DMS114 treated with DMSO at 0.1 percent for 48 hours (cell line): Measurements from ENCODE around the gene GREB1L.
"Not testable (repeated sequence)": the region's sequence is repeated elsewhere in the genome, so short reads cannot be mapped to it uniquely, and the experiment has no call there.

Source experiments
- DNase-seq: peaks from one replicate; lab custom pipeline; 2025; ENCODE audit not compliant: unreplicated experiment; lab: John Stamatoyannopoulos, UW

The GREB1L gene

GRCh38 chr18:21303895-21304294 is 61.9 kb downstream of the GREB1L start:
- DNase-seq = no peak

GRCh38 chr18:21305621-21306020 is 63.6 kb downstream of the GREB1L start:
- DNase-seq = no peak

DNA sequence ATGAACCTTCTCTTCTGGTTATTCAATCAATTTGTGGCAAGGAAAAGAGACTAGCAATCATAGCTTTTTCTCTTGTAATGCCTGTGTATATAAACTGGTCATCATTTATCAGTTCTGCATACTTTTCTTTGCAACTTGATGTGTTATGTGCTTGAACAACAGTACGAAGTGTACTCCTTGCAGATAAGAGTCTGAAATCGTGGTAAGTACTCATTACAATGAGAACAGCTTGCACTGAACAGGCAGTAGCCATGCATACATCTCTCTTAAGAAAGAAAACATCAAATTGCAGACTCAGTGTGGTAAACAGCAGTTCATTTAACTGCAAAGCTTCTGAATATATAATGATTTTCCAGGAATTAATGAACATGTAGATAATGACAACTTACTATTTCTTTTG is 64.3 kb downstream of the GREB1L start:
- no peak for DNase-seq

DNA sequence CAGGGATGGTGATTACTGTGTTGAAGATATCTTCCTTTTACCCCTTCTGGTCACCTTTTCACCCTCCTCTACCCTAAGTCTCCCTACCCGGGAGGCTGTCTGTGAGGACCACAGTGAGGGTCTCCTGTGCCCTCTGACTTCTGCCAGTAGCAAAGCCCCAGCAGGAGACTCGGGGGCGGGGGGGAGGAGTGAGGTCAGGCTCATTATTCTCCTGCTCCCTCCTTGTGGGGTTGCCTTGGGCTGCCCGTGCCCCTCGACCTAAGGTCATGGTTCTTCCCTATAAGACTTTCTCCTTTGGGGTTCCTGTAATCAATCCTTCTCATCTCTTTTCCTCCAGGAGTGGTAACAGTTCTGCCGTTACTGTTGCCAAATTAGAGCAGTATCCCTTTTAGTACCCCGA is 65.5 kb downstream of the GREB1L start:
- DNase-seq = no peak

GRCh38 chr18:21309248-21309647 is 67.2 kb downstream of the GREB1L start:
- no peak for DNase-seq

DNA sequence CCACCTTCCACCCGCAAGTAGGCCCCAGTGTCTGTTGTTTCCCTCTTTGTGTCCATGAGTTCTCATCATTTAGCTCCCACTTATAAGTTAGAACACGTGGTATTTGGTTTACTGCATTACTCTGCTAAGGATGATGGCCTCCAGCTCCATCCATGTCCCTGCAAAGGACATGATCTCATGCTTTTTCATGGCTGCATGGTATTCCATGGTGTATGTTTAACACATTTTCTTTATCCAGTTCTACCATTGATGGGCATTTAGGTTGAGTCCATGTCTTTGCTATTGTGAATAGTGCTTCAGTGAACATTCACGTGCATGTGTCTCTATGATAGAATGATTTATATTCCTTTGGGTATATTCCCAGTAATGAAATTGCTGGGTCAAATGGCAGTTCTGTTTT is 69.9 kb downstream of the GREB1L start:
- DNase-seq = not testable (repeated sequence)

DNA sequence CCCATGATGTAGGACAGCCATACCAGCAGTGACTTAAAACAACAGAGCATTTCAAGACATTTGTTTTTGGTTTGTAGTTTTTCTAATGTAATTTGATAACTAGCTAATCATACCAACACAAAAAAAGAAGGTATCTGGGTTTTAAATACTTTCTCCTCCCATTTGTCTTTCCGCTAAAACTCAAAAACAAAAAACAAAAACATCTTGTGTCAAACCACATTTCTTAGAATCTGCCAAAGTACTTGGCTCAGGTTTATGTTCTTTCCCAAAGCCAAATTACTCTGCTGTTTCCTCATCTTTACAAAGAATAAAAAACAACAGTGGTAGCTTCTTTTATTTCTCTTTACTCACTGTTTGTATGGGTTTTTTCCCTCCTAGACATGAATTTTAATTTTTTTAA is 71.5 kb downstream of the GREB1L start:
- DNase-seq = no peak

DNA sequence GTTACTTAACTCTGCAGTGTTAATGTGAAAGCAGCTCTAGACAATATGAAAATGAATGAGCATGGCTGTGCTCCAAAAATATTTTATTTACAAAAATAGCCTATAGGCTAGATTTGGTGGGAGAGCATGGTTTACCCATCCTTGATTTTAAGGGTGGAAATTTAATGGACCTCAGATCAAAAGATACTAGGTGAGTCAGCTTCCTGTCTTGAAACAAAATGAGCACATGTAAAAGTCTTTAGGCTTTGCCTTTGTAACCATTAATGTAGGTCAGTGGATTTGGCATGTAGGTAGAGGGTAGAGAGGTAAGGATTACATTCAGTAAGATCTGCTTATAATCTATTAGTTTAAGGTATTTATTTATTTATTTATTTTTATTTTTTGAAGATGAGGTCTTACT is 72.7 kb downstream of the GREB1L start:
- DNase-seq = no peak

GRCh38 chr18:21315126-21315525 is 73.1 kb downstream of the GREB1L start:
- not testable (repeated sequence) for DNase-seq

GRCh38 chr18:21315741-21316197 is 73.7 kb downstream of the GREB1L start:
- no peak for DNase-seq

GRCh38 chr18:21316296-21316695 is 74.3 kb downstream of the GREB1L start:
- DNase-seq = no peak

DNA sequence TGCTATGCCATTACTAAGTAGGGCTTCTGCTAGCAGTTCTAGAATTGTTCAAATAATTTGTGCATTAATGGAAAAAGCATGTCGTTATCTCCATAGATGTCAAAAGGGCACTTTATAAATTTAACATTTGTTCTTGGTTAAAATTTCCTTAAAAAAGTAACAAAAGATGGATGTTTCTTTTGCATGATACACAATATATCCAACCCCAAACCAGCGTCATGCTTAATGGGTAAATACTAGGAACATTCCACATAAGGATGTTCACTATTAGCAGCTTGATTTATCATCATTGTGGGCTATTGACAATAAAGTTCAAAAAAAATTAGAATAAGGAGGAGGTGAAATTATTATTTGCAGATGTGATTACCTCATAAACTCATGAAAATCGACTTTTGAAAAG is 79.7 kb downstream of the GREB1L start:
- no peak for DNase-seq

GRCh38 chr18:21327101-21327500 is 85.1 kb downstream of the GREB1L start:
- DNase-seq = no peak

DNA sequence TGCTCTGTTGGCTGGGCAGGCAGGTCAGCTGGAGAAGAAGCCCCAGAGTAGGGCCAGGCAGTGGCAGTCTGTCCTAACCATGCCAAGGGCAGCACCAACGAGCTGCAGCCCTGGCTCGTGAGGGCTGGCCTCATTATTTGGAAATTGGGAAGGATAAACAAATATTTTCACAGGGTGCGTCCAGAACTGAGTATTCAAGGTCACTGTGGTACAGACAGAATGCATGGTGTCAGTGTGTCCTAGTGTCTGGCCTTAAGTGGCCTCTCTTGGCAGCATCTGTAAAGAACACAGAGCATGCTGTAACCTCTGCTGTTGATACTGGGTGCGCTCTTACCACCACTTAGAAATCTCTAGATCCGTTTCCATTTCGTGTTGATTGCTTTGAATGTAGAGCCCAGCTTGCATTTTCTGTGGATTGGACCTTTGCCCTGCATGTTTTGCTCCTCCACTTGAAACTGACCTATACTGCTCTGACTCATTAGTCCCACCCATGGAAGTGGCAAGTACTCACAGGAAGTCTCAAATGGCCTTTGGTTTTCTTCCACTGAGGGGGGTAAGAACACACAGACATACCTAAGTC is 88.2 kb downstream of the GREB1L start:
- no peak for DNase-seq

- no peak for DNase-seq
Measured at GRCh38 chr18:21331065-21331464, 89.0 kb downstream of the GREB1L start.

- no peak for DNase-seq
Measured at GRCh38 chr18:21335927-21336488, 94.0 kb downstream of the GREB1L start.

- no peak for DNase-seq
Measured at GRCh38 chr18:21336846-21337245, 94.8 kb downstream of the GREB1L start.

DNA sequence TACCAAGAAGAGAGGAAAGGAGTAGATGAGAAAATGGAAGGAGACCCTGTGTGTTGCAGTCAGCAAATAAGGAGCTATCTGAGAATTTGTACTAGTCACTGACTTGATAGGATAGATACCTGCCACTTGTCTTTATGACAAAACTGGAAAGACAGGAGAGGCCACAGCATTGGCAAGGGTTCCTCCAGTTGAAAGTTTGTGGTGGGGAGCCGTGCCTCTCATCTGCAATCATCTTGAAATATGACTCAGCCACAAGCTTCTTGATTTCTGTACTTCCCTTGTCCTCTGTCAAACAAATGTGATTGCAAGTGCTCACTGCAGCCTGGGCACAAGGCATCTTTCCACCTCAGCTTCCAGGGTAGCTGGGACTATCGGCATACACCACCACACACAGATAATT is 99.1 kb downstream of the GREB1L start:
- DNase-seq = no peak

DNA sequence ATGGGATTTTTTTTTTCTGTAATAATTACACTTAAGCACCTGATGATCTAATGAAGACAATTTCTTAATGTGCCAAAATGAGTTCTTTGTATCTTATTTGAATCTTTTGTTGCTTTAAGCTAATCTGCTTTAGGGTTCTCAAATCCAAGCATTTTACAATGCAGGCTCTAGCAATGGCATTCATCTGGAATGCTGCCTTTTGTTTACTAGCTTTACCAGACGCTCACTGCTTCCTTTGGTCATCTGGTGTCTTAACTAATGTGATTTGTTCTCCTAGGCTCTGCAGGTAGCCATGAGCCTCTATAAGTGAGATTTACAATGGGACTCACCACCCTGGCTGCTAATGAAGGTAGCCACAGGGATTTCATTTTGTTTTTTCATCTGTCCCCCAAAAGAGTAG is 100.3 kb downstream of the GREB1L start:
- no peak for DNase-seq

DNA sequence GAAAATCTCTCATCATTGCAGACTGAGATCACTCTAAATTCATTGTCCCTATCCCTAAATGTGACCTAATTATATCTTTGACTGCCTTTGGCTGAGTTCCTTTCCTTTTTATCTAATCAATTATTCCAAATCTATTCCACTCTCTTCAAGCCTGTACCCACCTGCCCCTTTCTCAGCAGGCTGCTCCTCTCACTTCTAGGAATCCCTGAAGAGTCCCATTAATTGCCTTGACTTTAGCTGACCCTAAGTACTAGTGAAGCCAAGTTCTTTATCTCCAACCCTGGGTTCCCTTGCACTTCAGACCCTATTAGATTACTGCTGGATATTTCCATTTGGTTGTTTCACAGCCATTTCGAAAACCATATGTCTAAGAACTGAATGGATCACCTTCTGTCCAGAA is 102.8 kb downstream of the GREB1L start:
- DNase-seq = no peak

- DNase-seq = no peak
Measured at GRCh38 chr18:21345840-21346239, 103.8 kb downstream of the GREB1L start.

- DNase-seq = no peak
Measured at GRCh38 chr18:21359746-21360145, 117.7 kb downstream of the GREB1L start.

- DNase-seq = no peak
Measured at GRCh38 chr18:21361307-21361880, 119.4 kb downstream of the GREB1L start.
